ENCODE measurements around the gene TSPAN7.

TSPAN7 gene

GRCh38 chrX:38599796-38600755 is 38.7 kb downstream of the TSPAN7 start:
- TF ChIP-seq POLR2AphosphoS5 (IDR thresholded peaks at IDR 0.05; ENCODE audit: low read depth, low read length) (no peak), FOXP2 (optimal IDR thresholded peaks at IDR 0.05; ENCODE audit: borderline replicate concordance, extremely low read depth, extremely low read length, insufficient read depth) (no peak), SIN3A (IDR thresholded peaks at IDR 0.05; ENCODE audit: borderline replicate concordance, insufficient read depth, low read length) (no peak), TAF1 (IDR thresholded peaks at IDR 0.05; ENCODE audit: borderline replicate concordance, insufficient read depth, low read length) (no peak), REST (IDR thresholded peaks at IDR 0.05; ENCODE audit: insufficient read depth in 1 of 2, low read depth in 2 of 2, low read length in 2 of 2) (no peak)

- TF ChIP-seq FOXP2 (optimal IDR thresholded peaks at IDR 0.05; ENCODE audit: borderline replicate concordance, extremely low read depth, extremely low read length, insufficient read depth): no peak
- TF ChIP-seq TAF1 (IDR thresholded peaks at IDR 0.05; ENCODE audit: borderline replicate concordance, insufficient read depth, low read length): no peak
- no peak for TF ChIP-seq POLR2AphosphoS5 (IDR thresholded peaks at IDR 0.05; ENCODE audit: low read depth, low read length)
- no peak for TF ChIP-seq SIN3A (IDR thresholded peaks at IDR 0.05; ENCODE audit: borderline replicate concordance, insufficient read depth, low read length)
- no peak for TF ChIP-seq REST (IDR thresholded peaks at IDR 0.05; ENCODE audit: insufficient read depth in 1 of 2, low read depth in 2 of 2, low read length in 2 of 2)
Observed at GRCh38 chrX:38601866-38602265, 40.5 kb downstream of the TSPAN7 start.

GRCh38 chrX:38606821-38607220 is 45.5 kb downstream of the TSPAN7 start:
- no peak for TF ChIP-seq FOXP2 (optimal IDR thresholded peaks at IDR 0.05; ENCODE audit: borderline replicate concordance, extremely low read depth, extremely low read length, insufficient read depth)
- no peak for TF ChIP-seq SIN3A (IDR thresholded peaks at IDR 0.05; ENCODE audit: borderline replicate concordance, insufficient read depth, low read length)
- TF ChIP-seq REST (IDR thresholded peaks at IDR 0.05; ENCODE audit: insufficient read depth in 1 of 2, low read depth in 2 of 2, low read length in 2 of 2): no peak
- no peak for TF ChIP-seq TAF1 (IDR thresholded peaks at IDR 0.05; ENCODE audit: borderline replicate concordance, insufficient read depth, low read length)
- TF ChIP-seq POLR2AphosphoS5 (IDR thresholded peaks at IDR 0.05; ENCODE audit: low read depth, low read length): no peak

GRCh38 chrX:38607976-38608375 is 46.6 kb downstream of the TSPAN7 start:
- TF ChIP-seq POLR2AphosphoS5 (IDR thresholded peaks at IDR 0.05; ENCODE audit: low read depth, low read length): no peak
- TF ChIP-seq REST (IDR thresholded peaks at IDR 0.05; ENCODE audit: insufficient read depth in 1 of 2, low read depth in 2 of 2, low read length in 2 of 2): no peak
- no peak for TF ChIP-seq FOXP2 (optimal IDR thresholded peaks at IDR 0.05; ENCODE audit: borderline replicate concordance, extremely low read depth, extremely low read length, insufficient read depth)
- no peak for TF ChIP-seq SIN3A (IDR thresholded peaks at IDR 0.05; ENCODE audit: borderline replicate concordance, insufficient read depth, low read length)
- no peak for TF ChIP-seq TAF1 (IDR thresholded peaks at IDR 0.05; ENCODE audit: borderline replicate concordance, insufficient read depth, low read length)

Measured in PFSK-1 (cell line).